T47D (cell line): ENCODE data around the gene ARID1B.

ENCODE experiments used
- DNase-seq, 2 experiments: peaks; one replicate each; pipeline versions ENCODE4 v3.0.0 to v3.0.0-alpha.2; 2011 to 2012; ENCODE audit warnings: low read depth in 1 of 2, low spot score in 1 of 2
- JUND ChIP-seq: IDR thresholded peaks from 2 replicates; pipeline ENCODE4 v1.6.1; 2012; ENCODE audit warnings: low read depth
- in situ Hi-C: cut with HindIII; loops from 2 replicates; pipeline ENCODE4 v1.10.0; 2016; ENCODE audit warnings: low sequenced_read_pairs, low pct_unique_long_range_greater_than_20kb

ARID1B gene

DNA sequence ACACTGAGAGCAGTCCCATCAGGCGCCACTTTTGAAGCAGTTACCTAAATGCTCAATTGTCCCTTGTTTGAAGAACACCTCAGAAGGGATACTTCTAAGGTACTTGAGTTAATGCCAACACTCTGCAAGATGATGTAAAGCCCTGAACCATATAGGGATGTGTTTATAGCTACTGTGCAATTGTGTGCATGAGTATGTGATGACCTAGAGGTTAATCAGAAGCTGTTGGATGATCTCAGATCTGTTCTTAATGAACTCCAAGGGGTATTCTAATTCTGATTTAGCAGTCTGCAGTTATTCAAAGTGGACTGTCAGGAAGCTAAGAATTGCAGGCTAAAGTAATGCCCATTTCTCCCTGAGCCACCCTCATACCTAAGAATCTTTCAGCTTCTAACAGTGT lies 387.8 kb downstream of the ARID1B start:
- no peak for DNase-seq
- in situ Hi-C loops, result no loop called here

DNA sequence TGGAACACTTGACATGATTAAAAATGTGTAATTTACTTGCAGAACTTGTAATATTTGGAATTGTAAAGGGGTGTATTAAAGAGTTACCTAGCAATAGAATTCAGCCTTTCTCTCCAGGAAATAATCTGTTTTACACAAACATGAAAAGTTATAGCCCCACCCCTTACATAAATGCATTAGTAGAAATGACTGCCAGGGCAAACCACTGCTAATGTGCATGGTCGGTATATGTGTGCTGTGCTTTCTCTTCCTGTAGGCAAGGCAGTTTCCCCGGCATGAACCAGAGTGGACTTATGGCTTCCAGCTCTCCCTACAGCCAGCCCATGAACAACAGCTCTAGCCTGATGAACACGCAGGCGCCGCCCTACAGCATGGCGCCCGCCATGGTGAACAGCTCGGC lies 389.6 kb downstream of the ARID1B start:
- no peak for DNase-seq
- in situ Hi-C loops, result no loop called here
- no peak for TF ChIP-seq JUND

More for the DNA sequence above, 387.8 kb downstream of the ARID1B start:
- no peak for TF ChIP-seq JUND

DNA sequence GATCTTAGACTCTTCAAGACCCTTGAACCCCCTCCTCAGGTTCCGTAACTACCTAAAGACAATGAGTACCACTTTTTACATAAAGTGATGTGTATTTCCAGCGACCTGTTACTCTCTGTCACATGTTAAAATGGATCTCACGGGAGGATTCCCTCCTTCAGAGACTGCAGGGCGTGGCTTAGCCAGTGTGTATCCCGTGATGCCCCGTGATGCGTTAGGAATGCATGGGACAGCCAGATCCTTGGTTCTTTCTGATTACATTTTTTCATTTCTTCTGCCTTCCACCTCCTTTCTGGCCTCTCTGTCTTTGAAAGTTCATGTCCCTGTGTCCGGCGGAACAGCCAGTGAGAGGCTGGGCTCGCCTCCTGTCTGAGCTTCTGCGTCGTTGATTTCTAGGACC lies 390.7 kb downstream of the ARID1B start:
- DNase-seq, result no peak
- no peak for TF ChIP-seq JUND
- in situ Hi-C loops, result no loop called here

DNA sequence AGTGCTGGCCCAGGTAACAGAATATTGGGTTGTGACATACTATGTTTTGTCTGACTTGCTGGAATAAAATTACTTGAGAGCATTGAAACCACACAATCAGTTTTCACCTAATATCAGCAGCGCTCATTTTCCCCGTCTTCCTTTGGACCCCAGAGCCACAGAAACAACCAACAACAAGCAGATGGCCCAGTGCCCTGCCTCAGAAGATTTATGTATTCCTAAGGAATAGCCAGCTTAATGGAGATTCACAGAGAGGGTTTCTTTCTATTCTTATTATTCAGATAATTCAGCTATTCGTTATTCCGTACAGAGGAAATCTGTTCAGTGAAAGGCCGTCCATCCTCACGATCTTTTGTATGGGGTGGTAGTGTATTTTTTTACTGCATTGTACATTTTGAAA lies 391.3 kb downstream of the ARID1B start:
- no peak for TF ChIP-seq JUND
- DNase-seq, result no peak
- in situ Hi-C loops, result no loop called here

DNA sequence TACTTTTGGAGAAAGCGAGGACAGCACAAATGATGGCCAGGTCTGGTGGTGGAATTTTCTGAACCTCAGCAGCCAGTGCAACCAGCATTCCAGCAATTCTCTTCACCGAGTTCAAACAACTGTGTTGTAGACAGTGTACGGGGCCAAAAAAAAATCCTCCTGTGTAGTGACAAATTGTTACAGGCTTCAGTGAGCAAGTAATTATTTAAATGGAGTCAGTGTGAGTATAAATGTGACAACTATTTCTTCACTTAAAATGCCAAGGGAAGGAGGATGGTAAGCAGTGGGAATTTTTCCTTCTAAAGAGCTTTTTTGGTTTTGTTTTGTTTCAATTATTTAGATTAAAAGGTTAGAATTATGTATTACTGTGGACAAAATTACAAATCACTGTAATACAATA lies 392.0 kb downstream of the ARID1B start:
- in situ Hi-C loops, result no loop called here
- DNase-seq, result no peak
- TF ChIP-seq JUND, result no peak

DNA sequence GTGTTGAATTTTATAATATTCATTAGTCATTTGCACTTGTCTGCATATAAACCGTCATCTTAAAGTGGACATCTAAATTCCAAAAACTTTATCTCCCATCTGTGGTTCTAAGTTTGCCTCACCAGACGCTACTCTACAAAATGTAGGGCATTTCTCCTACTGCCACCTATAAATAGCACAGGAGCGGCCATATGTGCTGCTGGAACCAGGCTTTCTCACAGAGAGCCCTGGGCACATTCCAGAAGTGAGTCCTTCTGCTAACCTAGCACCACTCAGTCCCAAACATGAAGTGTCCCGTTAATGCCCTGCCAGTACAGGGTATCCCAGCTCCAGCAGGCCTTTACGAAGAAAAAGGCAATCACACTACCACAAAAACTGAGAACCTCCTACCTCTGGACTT lies 392.5 kb downstream of the ARID1B start:
- TF ChIP-seq JUND, result no peak
- in situ Hi-C loops, result no loop called here
- no peak for DNase-seq

DNA sequence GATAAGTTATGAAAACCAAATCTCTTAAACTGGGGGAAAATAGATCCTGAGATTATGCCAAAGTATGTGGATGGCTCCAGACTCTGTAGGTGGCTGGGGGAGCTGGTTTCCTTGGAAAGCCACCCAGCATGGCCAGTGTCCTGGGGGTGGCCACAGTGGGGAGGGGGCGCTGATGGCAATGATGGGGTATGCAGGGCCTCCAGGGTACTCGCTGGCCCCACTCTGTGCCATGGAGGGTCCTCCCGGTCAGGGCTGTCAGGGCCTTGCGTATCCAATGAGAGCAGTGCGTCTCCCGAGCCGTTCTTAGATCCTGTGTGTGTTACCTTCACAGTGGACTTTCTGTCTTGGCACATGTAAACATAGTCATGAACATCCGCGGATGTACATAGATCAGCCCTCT lies 393.4 kb downstream of the ARID1B start:
- no peak for DNase-seq
- in situ Hi-C loops, result no loop called here
- no peak for TF ChIP-seq JUND

DNA sequence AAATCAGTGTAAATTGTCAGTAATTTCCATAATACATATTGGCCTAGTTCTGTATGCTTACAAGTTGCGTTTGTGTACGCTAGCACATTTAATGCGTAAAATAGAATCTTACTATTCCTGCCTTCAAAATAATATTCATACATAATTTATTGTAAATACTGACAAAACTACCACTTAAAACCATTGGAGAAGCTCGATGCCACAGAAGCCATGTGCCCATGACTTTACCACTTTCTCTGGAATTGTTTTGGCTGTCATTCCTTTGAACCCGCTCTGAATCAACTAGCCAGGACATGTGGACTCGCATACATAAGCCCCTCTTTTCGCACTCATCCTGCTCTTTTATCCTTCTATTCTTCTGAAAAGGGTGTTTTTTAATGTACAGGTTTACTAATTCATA lies 394.6 kb downstream of the ARID1B start:
- in situ Hi-C loops, result no loop called here
- TF ChIP-seq JUND, result no peak
- DNase-seq, result no peak

DNA sequence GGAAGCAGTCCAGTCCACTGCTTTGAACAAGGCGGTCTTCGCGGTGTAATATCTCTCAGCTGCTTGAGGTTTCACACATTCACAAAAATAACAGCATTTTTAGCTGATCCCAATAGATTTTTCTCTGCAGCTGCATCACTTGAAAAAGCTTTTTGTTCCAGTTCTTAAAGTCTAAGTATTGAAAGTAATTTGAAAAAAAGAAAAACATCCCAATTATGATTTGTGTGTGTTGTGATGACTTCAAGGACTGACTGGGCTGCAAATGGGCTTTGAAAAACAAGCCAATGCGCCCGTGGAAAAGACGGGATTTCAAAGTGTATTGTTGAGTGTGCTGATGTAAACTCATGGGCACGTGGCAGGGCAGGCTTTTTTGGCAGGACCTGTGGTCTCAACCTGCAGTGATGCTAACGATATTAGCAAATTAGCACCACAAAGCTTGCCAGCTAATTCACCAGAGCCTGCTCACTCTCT lies 395.1 kb downstream of the ARID1B start:
- in situ Hi-C loops, result no loop called here
- no peak for DNase-seq
- no peak for TF ChIP-seq JUND

DNA sequence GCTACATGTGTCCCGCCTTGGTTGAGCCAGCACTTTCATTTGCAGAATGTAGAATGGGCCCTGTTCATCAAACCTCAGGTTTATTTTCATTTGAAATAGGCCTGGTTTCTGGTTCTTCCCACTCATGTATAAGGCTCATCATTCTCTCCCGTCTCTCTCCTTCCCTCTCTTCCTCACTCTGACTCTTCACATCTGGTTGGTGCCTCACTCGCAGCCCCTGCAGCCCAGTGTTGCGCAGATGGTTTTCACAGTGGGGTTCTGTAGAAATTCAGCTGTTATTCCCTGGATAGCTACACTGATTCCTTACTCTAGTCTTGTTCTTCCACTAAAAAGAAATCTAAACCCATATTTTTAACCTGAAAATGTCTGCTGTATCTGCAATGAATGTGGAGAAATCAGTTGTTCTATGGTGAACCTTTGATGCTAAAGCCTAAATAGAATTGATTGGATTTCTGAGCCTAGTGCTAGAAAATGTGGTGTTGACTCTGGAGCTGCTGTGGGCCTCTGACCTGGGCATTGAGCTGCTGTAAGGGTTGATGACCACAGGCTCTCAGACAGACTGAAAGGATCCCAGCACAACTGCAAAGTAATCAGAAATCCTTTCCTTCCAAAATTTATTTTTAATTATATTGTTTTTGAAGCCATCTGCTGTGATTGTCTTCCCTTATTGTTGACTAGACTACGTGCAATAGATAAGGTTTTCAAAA lies 395.8 kb downstream of the ARID1B start:
- TF ChIP-seq JUND, result no peak
- in situ Hi-C loops, result no loop called here

DNA sequence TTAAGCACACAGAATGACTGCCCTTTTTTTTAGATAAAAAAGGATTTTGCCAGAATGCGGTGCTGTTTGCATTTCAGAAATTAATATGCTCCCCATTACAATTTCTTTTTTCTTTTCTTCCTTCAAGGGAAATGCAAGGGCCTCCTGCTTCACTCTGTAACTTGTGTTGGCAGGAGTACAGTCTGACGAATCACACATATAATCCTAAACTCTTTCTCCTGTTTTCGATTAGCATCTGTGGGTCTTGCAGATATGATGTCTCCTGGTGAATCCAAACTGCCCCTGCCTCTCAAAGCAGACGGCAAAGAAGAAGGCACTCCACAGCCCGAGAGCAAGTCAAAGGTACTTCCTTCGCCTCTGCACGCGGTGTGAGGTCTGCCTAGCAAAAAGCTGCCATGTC lies 396.6 kb downstream of the ARID1B start:
- in situ Hi-C loops, result no loop called here
- DNase-seq, result no peak
- TF ChIP-seq JUND, result no peak

More for the DNA sequence above, 395.8 kb downstream of the ARID1B start:
- no peak for DNase-seq

DNA sequence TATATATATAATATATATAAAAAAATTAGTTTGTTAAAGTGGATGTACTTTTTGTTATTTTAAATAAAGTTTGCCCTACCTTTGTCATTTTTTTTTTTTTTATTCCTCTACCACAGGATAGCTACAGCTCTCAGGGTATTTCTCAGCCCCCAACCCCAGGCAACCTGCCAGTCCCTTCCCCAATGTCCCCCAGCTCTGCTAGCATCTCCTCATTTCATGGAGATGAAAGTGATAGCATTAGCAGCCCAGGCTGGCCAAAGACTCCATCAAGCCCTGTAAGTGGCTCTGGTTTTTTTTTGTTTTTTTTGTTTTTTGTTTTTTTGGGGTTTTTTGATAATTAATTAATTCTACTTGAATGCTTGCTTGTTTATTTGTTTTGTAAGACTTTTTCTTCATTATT lies 397.6 kb downstream of the ARID1B start:
- in situ Hi-C loops, result no loop called here
- no peak for DNase-seq
- TF ChIP-seq JUND, result no peak

DNA sequence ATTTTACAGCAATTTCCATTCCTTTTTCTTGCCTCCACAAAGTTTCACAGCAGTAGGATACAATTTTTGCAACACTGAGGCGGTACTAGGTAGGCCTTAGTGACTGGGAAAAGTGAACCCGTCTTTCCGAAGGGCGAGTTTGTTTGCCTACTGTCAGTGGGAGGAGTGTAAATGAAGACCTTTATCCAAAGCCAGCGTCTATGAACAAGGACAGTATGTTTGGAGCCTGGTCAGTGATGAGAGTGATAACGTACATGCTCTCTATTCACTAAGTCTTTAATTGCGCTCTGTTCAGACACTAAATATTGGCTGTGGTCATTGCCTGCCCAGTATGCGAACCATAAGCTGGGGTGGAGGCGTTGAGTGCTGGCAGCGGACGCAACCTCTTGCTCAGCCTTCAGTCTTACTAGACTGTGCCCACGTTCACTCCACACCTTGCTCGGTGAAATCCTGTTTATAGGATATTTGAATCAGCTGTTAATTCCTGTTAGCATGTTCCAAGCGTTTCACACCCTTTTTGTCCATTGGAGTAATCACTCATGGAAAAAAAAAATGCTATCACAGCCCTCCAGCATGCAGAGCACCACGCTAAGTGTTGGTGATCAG lies 400.7 kb downstream of the ARID1B start:
- DNase-seq, result no peak
- in situ Hi-C loops, result no loop called here
- no peak for TF ChIP-seq JUND

DNA sequence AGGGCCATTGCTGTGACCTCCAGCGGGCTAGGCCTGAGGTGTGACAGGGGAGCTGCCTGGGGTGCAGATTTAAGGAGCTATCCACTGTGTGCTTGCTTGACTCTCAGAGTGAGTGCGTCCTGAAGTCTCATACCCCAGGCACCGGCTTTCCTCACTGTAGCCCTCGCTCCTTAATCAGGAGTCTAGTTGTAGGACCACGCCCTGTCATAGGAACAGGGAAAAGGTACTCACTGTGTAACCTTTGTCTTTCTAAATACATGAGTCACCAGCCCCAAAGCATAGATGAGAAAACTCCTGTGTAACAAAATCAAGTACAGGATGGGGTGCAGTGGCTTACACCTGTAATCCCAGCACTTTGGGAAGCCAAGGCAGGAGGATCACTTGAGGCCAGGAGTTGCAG lies 404.5 kb downstream of the ARID1B start:
- in situ Hi-C loops, result no loop called here

More for the DNA sequence above, 404.5 kb downstream of the ARID1B start:
- DNase-seq, result no peak
- TF ChIP-seq JUND, result no peak
